ENCODE results near the gene ARMC7.
"Not testable (repeated sequence)": the region's sequence is repeated elsewhere in the genome, so short reads cannot be mapped to it uniquely, and the experiment has no call there.

The ARMC7 gene

GRCh38 chr17:75130059-75130631, 20.4 kb downstream of the ARMC7 start:
- no peak for DNase-seq (ENCODE audit: low read depth)

GRCh38 chr17:75130632-75131277, 21.0 kb downstream of the ARMC7 start:
- no peak for DNase-seq (ENCODE audit: low read depth)

GRCh38 chr17:75131278-75132017, 21.7 kb downstream of the ARMC7 start, which contains the start of gene NT5C:
NT5C (minus strand) TSS chr17:75131742; CDS start chr17:75131707, 35 bp downstream.
- DNase-seq (ENCODE audit: low read depth) = no peak

- not testable (repeated sequence) for DNase-seq (ENCODE audit: low read depth)
Observed at GRCh38 chr17:75132018-75133000, 22.5 kb downstream of the ARMC7 start.

DNA sequence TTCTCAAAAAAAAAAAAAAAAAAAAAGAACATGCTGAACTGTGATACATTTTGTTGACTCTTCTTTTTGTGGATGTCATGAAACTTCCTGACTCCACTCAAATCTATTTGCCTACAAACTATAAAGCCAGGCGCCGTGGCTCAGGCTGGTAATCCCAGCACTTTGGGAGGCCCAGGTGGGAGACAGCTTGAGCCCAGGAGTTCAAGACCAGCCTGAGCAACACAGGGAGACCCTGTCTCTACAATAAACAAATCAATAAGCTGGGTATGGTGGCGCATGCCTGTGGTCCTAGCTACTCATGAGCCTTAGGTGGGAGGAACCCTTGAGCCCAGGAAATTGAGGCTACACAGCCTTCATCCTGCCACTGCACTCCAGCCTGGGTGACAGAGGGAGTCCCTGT, 23.2 kb downstream of the ARMC7 start:
- no peak for DNase-seq (ENCODE audit: low read depth)

DNA sequence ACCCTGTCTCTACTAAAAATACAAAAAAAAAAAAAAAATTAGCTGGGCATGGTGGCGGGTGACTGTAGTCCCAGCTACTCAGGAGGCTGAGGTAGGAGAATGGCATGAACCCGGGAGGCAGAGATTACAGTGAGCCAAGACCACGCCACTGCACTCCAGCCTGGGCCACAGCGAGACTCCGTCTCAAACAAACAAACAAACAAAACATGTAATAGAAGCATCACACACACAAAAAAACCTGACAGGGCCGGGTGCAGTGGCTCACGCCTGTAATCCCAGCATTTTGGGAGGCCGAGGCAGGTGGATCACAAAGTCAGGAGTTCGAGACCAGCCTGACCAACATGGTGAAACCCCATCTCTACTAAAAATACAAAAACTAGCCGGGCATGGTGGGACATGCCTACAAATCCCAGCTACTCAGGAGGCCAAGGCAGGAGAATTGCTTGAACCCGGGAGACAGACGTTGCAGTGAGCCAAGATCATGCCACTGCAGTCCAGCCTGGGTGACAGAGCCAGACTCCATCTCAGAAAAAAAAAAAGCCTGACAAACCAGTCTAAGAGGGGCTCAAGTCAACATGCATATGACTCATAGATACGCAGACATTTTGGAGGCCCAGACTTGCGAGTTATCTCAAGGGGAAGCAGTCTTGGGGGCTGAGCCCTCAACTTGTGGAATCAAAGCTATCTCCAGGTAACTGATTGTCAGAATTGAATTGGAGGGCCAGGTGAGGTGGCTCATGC, 24.0 kb downstream of the ARMC7 start:
- DNase-seq (ENCODE audit: low read depth) = not testable (repeated sequence)

DNA sequence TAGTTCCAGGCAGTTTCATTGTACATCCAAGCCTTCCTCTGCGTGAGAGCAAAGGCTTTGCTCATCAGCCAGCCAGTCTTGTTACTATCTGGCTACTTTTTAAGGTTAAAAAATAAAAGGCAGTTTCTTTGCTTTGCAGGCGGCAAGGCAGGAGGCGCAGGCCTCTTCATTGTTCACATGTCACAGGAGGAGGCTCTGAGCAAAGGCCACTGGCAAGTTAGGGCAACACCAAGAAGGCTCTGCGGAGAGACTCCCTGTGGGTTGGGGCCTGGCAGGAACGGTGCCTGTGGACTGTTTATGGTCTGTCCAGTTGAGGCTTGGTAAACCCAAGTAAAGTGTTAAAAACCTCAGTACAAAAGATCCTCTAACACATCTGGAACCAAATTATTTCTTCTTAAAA, 25.7 kb downstream of the ARMC7 start:
- no peak for DNase-seq (ENCODE audit: low read depth)

DNA sequence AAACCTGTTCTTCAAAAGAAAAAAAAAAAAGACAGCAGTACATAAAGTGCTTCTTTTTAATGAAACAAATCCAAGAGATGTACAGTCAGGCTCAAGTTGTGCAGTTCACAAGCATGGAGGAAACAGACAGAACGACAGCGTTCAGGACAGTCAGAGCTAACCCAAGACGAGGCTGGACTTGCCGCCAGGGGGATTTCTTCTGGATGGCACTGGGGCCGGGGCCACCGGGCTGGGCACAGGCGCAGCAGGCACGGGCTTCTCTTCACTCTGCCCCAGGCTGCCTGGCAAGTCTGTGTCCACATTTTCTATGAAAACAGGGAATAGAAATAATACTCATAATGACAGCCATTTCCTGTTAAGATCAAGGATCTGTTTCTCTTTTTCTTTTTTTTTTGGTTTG, 26.2 kb downstream of the ARMC7 start:
- no peak for DNase-seq (ENCODE audit: low read depth)

DNA sequence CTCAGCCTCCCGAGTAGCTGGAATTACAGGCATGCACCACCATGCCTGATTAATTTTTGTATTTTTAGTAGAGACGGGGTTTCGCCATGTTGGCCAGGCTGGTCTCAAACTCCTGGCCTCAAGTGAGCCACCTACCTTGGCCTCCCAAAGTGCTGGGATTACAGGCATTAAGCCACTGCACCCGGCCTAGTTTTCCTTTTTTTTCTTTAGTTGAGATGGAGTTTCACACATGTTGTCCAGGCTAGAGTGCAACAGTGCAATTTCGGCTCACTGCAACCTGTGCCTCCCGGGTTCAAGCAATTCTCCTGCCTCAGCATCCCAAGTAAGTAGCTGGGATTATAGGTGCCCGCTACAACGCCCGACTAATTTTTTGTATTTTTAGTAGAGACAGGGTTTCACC, 28.0 kb downstream of the ARMC7 start:
- DNase-seq (ENCODE audit: low read depth) = not testable (repeated sequence)

DNA sequence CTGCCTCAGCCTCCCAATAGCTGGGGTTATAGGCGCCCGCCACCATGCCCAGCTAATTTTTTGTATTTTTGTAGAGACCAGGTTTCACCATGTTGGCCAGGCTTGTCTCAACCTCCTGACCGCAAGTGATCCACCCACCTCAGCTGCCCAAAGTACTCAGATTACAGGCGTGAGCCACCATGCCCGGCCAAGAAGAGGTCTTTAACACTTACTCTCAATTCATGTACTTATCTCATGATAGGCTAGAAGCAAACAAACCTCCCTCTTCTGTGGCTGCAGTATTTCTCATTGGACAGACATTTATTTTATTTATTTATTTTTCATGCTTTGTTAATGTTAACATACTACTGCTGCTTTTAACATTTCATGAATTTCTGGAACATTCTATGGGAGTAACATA, 28.8 kb downstream of the ARMC7 start:
- DNase-seq (ENCODE audit: low read depth) = no peak

DNA sequence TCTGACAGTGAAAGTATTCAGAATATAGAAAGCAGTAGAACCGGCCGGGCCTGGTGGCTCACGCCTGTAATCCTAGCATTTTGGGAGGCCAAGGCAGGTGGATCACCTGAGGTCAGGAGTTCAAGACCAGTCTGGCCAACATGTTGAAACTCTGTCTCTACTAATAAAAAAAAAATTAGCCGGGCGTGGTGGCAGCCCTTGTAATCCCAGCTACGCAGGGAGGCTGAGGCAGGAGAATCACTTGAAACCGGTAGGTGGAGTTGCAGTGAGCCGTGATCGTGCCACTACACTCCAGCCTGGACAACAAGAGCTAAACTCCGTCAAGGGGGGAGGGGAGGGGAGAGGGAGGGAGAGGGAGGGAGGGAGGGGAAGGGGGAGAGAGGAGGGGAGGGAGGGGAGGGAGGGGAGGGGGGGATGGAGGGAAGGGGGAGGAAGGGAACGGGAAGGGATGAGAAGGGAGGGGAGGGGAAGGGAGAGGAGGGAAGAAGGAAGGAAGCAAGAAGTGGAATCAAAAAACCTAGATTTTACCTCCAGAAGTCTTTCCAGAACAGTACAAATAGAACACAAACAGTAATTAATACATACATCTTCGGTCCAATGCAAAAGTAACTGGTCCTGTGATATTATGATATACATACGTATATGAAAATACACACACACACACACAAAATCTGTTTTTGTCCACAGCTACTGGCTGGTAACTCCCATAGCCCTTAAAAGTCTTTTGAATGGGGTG, 32.6 kb downstream of the ARMC7 start:
- DNase-seq (ENCODE audit: low read depth) = no peak

- DNase-seq (ENCODE audit: low read depth) = no peak
Observed at GRCh38 chr17:75144816-75145512, 35.2 kb downstream of the ARMC7 start.

- DNase-seq (ENCODE audit: low read depth) = no peak
Observed at GRCh38 chr17:75146592-75146991, 36.8 kb downstream of the ARMC7 start.

DNA sequence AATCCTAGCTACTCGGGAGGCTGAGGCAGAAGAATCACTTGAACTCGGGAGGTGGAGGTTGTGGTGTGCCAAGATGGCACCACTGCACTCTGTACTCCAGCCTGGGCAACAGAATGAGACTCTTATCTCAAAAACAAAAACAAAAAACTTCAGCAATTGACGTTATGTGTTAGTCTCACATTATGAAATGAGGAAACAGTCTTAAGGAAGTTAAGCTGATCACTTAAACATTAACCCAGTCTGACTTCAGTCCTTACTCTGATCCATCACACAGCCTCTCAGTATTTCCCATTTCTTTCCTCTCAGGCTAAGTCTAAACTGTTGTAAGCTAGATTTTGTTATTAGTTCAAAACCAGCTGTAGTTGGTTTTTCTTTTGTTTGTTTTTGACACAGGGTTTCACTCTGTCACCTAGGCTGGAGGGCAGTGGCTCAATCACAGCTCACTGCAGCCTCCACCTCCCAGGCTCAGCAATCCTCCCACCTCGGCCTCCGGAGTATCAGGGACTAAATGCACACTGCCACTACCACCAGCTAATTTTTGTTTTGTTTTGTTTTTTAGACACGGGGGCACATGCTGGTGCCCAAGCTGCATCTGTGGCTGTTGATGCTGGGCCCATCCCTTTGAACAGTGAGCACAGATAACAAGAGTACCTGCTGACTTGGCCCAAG, 38.2 kb downstream of the ARMC7 start:
- DNase-seq (ENCODE audit: low read depth) = no peak

DNA sequence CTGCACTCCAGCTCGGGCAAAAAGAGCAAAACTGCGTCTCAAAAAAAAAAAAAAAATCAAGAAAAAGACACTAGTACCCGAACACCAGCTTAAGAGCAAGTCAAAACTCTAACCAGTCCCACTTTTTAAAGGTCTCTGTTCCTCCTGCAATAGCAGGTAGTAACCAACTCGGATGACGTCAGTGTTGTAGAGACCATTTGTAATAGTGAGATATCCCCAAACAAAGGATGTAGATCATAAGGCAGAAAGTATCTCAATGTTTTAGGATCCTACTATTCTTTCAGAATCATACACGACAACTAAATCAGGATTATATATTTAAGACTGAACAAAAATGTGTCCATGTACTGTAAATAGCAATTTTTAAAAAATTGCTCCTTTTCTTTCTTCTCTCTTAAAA, 42.2 kb downstream of the ARMC7 start:
- no peak for DNase-seq (ENCODE audit: low read depth)

- no peak for DNase-seq (ENCODE audit: low read depth)
Observed at GRCh38 chr17:75152523-75152921, 42.8 kb downstream of the ARMC7 start.

DNA sequence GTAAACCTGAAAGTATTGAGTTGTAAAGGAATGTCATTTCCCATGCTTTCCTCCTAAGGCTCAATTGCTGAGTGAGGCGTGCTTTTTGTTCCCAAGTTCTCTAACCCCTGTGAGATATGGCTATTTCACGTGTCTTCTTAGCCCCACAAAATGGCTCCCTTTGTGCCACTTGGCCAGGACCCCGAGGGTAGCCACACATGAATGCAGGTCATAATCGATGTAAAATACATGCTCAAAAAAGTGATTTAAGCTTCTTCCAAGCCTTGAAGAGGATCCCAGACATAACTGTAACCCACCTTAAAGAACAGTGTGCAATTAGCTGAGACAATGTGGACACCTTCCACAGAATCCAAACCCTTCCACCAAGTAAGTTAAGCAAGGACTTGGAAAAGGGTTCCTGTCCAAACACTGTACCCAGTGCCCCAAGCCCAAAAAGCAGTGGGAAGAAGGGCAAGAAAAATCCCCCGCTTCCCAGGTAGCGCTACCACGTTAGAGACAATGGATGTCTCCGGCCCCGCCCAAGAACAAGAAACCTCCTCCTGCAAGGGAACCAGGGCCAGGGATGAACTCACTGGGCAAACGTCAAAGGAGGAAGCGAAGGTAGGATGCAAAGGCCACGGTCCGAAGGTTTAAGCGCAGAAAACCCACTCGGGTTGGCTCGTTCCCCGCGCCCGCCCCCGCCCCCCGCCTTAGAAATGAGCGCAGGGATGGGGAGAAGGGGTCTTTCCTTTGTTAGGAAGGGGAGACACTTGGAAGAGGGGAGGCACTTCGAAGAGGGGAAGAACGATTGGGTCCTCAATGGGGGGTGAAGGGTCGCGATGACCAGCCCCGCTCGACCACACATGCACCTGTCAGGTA, 43.4 kb downstream of the ARMC7 start:
- no peak for DNase-seq (ENCODE audit: low read depth)

DNA sequence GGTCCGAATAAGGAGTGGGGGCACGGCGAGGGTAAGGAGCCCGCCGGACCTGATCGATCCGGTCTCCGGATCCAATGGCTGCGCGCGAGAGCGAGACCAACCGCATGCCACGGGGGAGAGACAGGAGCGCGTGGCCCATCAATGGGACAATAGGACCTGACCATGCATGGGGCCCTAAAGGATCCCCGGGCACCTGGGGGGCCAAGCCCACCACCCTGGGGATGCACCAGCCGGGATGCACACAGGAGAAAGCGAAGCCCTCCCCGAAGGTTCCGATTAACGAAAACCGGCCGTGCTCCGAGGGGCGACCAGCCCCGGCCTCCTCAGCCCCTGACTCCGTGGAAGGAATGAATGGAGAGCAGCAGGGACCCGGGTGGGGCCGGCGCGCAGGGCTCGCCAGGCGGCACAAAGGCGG, 44.0 kb downstream of the ARMC7 start:
- DNase-seq (ENCODE audit: low read depth) = no peak
